Esophagus squamous epithelium (tissue), 5 donors: ENCODE measurements around the gene TUFM. TPM values are rescaled to one million over a fixed set of nuclear protein-coding genes. Genes with fewer than 3 reads are reported as not detected.
"Not testable (repeated sequence)": the region's sequence is repeated elsewhere in the genome, so short reads cannot be mapped to it uniquely, and the experiment has no call there.

Experiments used
- DNase-seq: peaks from one replicate; lab custom pipeline; 2025; lab: John Stamatoyannopoulos, UW
- H3K27ac ChIP-seq, 4 donors: fragments of 200-600 bp; sonication (generic); one replicate each; pipeline ENCODE4 v1.5.1; 2016 to 2019; ENCODE audit warnings: mild to moderate bottlenecking in 1 of 4
- H3K27me3 ChIP-seq, 4 donors: fragments of 200-600 bp; sonication (generic); 1 replicate in 3 of 4; 2 replicates in 1 of 4; pipeline versions ENCODE4 v1.5.1 to v1.6.0; 2017 to 2021; ENCODE audit warnings: antibody characterized with exemption in 1 of 4
- H3K36me3 ChIP-seq, 3 donors: fragments of 200-600 bp; sonication (generic); one replicate each; pipeline ENCODE4 v1.5.1; 2016 to 2019
- H3K4me1 ChIP-seq, 3 donors: fragments of 200-600 bp; sonication (generic); one replicate each; pipeline ENCODE4 v1.5.1; 2017 to 2019
- H3K4me3 ChIP-seq, 4 donors: fragments of 200-600 bp; sonication (generic); 1 replicate in 3 of 4; 2 replicates in 1 of 4; pipeline ENCODE4 v1.5.1; 2016 to 2019; ENCODE audit warnings: mild to moderate bottlenecking in 2 of 4, moderate library complexity in 1 of 4
- H3K9me3 ChIP-seq, 3 donors: fragments of 200-600 bp; sonication (generic); one replicate each; pipeline ENCODE4 v1.5.1; 2016 to 2019
- POLR2A ChIP-seq, 4 donors: fragments of 450-650 bp; IDR thresholded peaks; one replicate each; pipeline ENCODE4 v1.6.1; 2017; ENCODE audit warnings: antibody characterized with exemption in 4 of 4, mild to moderate bottlenecking in 4 of 4, moderate library complexity in 3 of 4
- WGBS, 2 donors: methylation state at CpG; one replicate each; pipeline ENCODE4 v1.1.5; 2018; 5-methylcytosine and 5-hydroxymethylcytosine counted together
- intact Hi-C: fragments of 100-400 bp; cut with DNase I; formaldehyde crosslinking; loops from one replicate; pipeline ENCODE4 v1.15.0; 2022
- total RNA-seq, 4 donors: library from RNA; depleted of rRNA; stranded (reverse); fragments of >200 nt; gene quantifications; one replicate each; pipeline ENCODE4 v1.1.0, GENCODE V29; 2016
- TF ChIP-seq, protein P1 (sequence below), 6 experiments: fragments of 450-650 bp in 4 of 6; fragments of 200-600 bp in 2 of 6; sonication (generic) in 2 of 6; IDR thresholded peaks; one replicate each; pipeline ENCODE4 v1.5.1; 2016 to 2019; ENCODE audit warnings: antibody characterized with exemption in 6 of 6, mild to moderate bottlenecking in 4 of 6, moderate library complexity in 4 of 6
- donor health status: DM: yes; HTN: yes; CAD: no.

Gene TUFM
- total RNA-seq, 4 donors from 2014 or later = 105 to 143 (median 121) TPM

GRCh38 chr16:28869201-28869600 lies 23.1 kb upstream of the TUFM start:
- peaks cover 4 to 23% (median 16%) of the 10 kb centered on the region in 3 donors for H3K4me1 ChIP-seq
- H3K36me3 ChIP-seq = peaks cover 24 to 89% (median 41%) of the 10 kb centered on the region in 3 donors

GRCh38 chr16:28867646-28868045 lies 21.5 kb upstream of the TUFM start:
- H3K9me3 ChIP-seq, intact Hi-C loops, DNase-seq, H3K4me3 ChIP-seq, H3K27me3 ChIP-seq, H3K27ac ChIP-seq: not testable (repeated sequence)
- peaks cover 19 to 73% (median 36%) of the 10 kb centered on the region in 3 donors for H3K36me3 ChIP-seq
- WGBS, 2 donors = 83 to 85% methylated on average over 5 to 9 of the region's 9 CpGs
- H3K4me1 ChIP-seq = peaks cover 6 to 30% (median 17%) of the 10 kb centered on the region in 3 donors

More at GRCh38 chr16:28869201-28869600, 23.1 kb upstream of the TUFM start:
- intact Hi-C loops = no loop called here
- H3K9me3 ChIP-seq = no peaks in the 10 kb centered on the region
- H3K4me3 ChIP-seq = no peak overlapping the region
- no peaks in the 10 kb centered on the region for H3K27me3 ChIP-seq
- 91 to 96% methylated on average over 5 to 9 of the region's 11 CpGs for WGBS, 2 donors
- no peak overlapping the region for H3K27ac ChIP-seq
- DNase-seq = no peak
- no peak for TF ChIP-seq POLR2A (IDR thresholded peaks at IDR 0.05)
- TF ChIP-seq, protein P1, sequence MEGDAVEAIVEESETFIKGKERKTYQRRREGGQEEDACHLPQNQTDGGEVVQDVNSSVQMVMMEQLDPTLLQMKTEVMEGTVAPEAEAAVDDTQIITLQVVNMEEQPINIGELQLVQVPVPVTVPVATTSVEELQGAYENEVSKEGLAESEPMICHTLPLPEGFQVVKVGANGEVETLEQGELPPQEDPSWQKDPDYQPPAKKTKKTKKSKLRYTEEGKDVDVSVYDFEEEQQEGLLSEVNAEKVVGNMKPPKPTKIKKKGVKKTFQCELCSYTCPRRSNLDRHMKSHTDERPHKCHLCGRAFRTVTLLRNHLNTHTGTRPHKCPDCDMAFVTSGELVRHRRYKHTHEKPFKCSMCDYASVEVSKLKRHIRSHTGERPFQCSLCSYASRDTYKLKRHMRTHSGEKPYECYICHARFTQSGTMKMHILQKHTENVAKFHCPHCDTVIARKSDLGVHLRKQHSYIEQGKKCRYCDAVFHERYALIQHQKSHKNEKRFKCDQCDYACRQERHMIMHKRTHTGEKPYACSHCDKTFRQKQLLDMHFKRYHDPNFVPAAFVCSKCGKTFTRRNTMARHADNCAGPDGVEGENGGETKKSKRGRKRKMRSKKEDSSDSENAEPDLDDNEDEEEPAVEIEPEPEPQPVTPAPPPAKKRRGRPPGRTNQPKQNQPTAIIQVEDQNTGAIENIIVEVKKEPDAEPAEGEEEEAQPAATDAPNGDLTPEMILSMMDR (IDR thresholded peaks at IDR 0.05) = no peak

DNA sequence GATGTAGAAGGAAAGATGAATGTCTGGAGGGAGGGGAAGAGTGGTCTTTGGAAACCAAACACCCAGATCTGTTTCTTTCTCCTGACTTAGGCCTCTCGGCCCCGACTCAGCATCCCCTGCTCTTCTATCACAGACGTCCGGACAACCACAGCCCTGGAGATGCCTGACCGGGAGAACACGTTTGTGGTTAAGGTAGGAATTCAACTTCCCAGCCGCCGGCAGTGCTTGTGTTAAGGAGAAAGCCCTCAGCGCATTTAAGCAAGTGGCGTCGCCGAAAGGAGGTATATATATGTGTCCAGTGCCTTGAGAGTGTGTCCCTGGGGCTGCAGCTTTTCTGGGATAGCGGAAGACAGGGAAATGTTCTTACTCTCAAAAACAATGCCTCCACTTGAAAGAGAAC lies 21.1 kb upstream of the TUFM start:
- intact Hi-C loops = no loop called here
- peaks cover 19 to 69% (median 32%) of the 10 kb centered on the region in 3 donors for H3K36me3 ChIP-seq
- H3K4me1 ChIP-seq = peaks cover 6 to 34% (median 20%) of the 10 kb centered on the region in 3 donors
- 87 to 91% methylated on average over 13 of the region's 13 CpGs for WGBS, 2 donors
- no peak for TF ChIP-seq POLR2A (IDR thresholded peaks at IDR 0.05)
- TF ChIP-seq, protein P1 (IDR thresholded peaks at IDR 0.05) = no peak
- H3K27ac ChIP-seq = no peak overlapping the region
- H3K9me3 ChIP-seq = no peaks in the 10 kb centered on the region
- no peak for DNase-seq
- no peaks in the 10 kb centered on the region for H3K27me3 ChIP-seq
- H3K4me3 ChIP-seq = no peak overlapping the region

GRCh38 chr16:28866454-28866804 lies 20.3 kb upstream of the TUFM start:
- no peak for TF ChIP-seq POLR2A (IDR thresholded peaks at IDR 0.05)
- TF ChIP-seq, protein P1 (IDR thresholded peaks at IDR 0.05) = no peak
- 75 to 85% methylated on average over 13 to 14 of the region's 17 CpGs for WGBS, 2 donors
- Histone ChIP-seq H3K4me1 (peaks cover 6 to 36% (median 20%) of the 10 kb centered on the region in 3 donors), H3K9me3 (no peaks in the 10 kb centered on the region), H3K27me3 (no peaks in the 10 kb centered on the region), H3K27ac (no peak overlapping the region), H3K4me3 (no peak overlapping the region), H3K36me3 (peaks cover 19 to 61% (median 29%) of the 10 kb centered on the region in 3 donors)
- intact Hi-C loops = no loop called here
- no peak for DNase-seq

DNA sequence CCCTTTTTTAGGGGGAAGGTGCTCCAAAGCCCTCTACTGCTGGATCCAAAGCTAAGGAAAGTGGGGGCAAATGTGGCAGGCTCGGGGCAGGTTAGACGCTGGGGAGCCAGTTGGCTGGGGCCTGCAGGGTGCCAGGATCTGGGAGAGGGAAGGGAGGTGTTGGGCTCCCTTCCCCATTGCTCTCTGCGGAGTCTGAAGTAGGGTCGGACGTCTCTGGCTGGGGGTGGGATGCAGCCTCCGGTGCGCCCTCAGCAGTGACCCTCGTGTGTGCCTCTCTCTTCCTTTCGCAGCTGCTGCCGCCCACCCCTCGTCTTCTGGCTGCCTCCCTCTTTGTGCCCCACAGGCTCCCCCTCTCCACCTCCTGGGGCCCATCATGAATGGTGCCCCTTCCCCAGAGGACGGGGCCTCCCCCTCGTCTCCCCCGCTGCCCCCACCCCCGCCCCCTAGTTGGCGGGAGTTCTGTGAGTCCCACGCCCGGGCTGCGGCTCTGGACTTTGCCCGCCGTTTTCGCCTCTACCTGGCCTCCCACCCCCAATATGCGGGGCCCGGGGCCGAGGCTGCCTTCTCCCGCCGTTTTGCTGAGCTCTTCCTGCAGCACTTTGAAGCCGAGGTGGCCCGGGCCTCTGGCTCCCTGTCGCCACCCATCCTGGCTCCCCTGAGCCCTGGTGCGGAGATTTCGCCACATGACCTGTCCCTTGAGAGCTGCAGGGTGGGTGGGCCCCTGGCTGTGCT lies 19.7 kb upstream of the TUFM start:
- peaks cover 6 to 36% (median 20%) of the 10 kb centered on the region in 3 donors for H3K4me1 ChIP-seq
- H3K27ac ChIP-seq = no peak overlapping the region
- intact Hi-C loops = no loop called here
- H3K27me3 ChIP-seq = no peaks in the 10 kb centered on the region
- TF ChIP-seq, protein P1 (IDR thresholded peaks at IDR 0.05) = no peak
- TF ChIP-seq POLR2A (IDR thresholded peaks at IDR 0.05) = no peak
- no peaks in the 10 kb centered on the region for H3K9me3 ChIP-seq
- no peak overlapping the region for H3K4me3 ChIP-seq
- WGBS, 2 donors = 77 to 82% methylated on average over 4 to 29 of the region's 32 CpGs
- no peak for DNase-seq
- peaks cover 18 to 56% (median 29%) of the 10 kb centered on the region in 3 donors for H3K36me3 ChIP-seq
